Measurements from ENCODE around the gene PLEKHA1. TPM values are rescaled to one million over a fixed set of nuclear protein-coding genes. Genes with fewer than 3 reads are reported as not detected.

Gene PLEKHA1
- total and polyA plus RNA-seq, 2 experiments from 2014 or later = 54.0 to 62.6 TPM

- Histone ChIP-seq H2AFZ (no peak overlapping the region), H3K4me3 (no peak overlapping the region), H3K4me1 (ENCODE audit: insufficient read depth) (peaks cover 15% of the 10 kb centered on the region), H3K9me2 (replicated peaks; ENCODE audit: insufficient read depth) (no peaks in the 10 kb centered on the region), H3K4me2 (peak overlapping the region; percentile 87), H3K79me2 (peaks cover 62% of the 10 kb centered on the region), H3K27ac (no peak overlapping the region), H4K20me1 (ENCODE audit: insufficient read depth, poor library complexity, severe bottlenecking) (peaks cover 3% of the 10 kb centered on the region), H3K36me3 (replicated peaks; ENCODE audit: insufficient read depth, low read depth) (no peaks in the 10 kb centered on the region), H3K9me3 (ENCODE audit: low read depth) (no peaks in the 10 kb centered on the region), H3K27me3 (no peaks in the 10 kb centered on the region)
- no peak for DNase-seq (ENCODE audit: low spot score)
- TF ChIP-seq CTCF (IDR thresholded peaks at IDR 0.05; ENCODE audit: poor library complexity) (no peak), EZH2 (IDR thresholded peaks at IDR 0.05; ENCODE audit: borderline replicate concordance) (no peak), EZH2phosphoT487 (IDR thresholded peaks at IDR 0.05; ENCODE audit: low read depth, severe bottlenecking, unreplicated experiment) (no peak)
- WGBS (ENCODE audit: low lambda C conversion rate, missing lambda C conversion rate) = 91% methylated on average over 11 of the region's 11 CpGs
Measured at GRCh38 chr10:122376364-122376961, 2.0 kb downstream of the PLEKHA1 start.

- H3K27me3 ChIP-seq = no peaks in the 10 kb centered on the region
- H2AFZ ChIP-seq = no peak overlapping the region
- H3K27ac ChIP-seq = no peak overlapping the region
- no peak overlapping the region for H3K4me2 ChIP-seq
- H4K20me1 ChIP-seq (ENCODE audit: insufficient read depth, poor library complexity, severe bottlenecking) = peaks cover 3% of the 10 kb centered on the region
- H3K9me2 ChIP-seq (replicated peaks; ENCODE audit: insufficient read depth) = no peaks in the 10 kb centered on the region
- H3K4me3 ChIP-seq = no peak overlapping the region
- no peaks in the 10 kb centered on the region for H3K9me3 ChIP-seq (ENCODE audit: low read depth)
- peaks cover 88% of the 10 kb centered on the region for H3K79me2 ChIP-seq
- TF ChIP-seq CTCF (IDR thresholded peaks at IDR 0.05; ENCODE audit: poor library complexity) (no peak), EZH2 (IDR thresholded peaks at IDR 0.05; ENCODE audit: borderline replicate concordance) (no peak), EZH2phosphoT487 (IDR thresholded peaks at IDR 0.05; ENCODE audit: low read depth, severe bottlenecking, unreplicated experiment) (no peak)
- peaks cover 8% of the 10 kb centered on the region for H3K4me1 ChIP-seq (ENCODE audit: insufficient read depth)
- WGBS (ENCODE audit: low lambda C conversion rate, missing lambda C conversion rate) = 97% methylated on average over 5 of the region's 5 CpGs
- no peak for DNase-seq (ENCODE audit: low spot score)
- H3K36me3 ChIP-seq (replicated peaks; ENCODE audit: insufficient read depth, low read depth) = no peaks in the 10 kb centered on the region
Measured at GRCh38 chr10:122379041-122379440, 4.5 kb downstream of the PLEKHA1 start.

GRCh38 chr10:122379537-122379936, 5.0 kb downstream of the PLEKHA1 start:
- H2AFZ ChIP-seq = no peak overlapping the region
- H3K27me3 ChIP-seq = no peaks in the 10 kb centered on the region
- no peaks in the 10 kb centered on the region for H3K9me2 ChIP-seq (replicated peaks; ENCODE audit: insufficient read depth)
- DNase-seq (ENCODE audit: low spot score) = no peak
- TF ChIP-seq EZH2 (IDR thresholded peaks at IDR 0.05; ENCODE audit: borderline replicate concordance) (no peak), CTCF (IDR thresholded peaks at IDR 0.05; ENCODE audit: poor library complexity) (no peak), EZH2phosphoT487 (IDR thresholded peaks at IDR 0.05; ENCODE audit: low read depth, severe bottlenecking, unreplicated experiment) (no peak)
- no peaks in the 10 kb centered on the region for H3K9me3 ChIP-seq (ENCODE audit: low read depth)
- WGBS (ENCODE audit: low lambda C conversion rate, missing lambda C conversion rate) = 95% methylated on average over 2 of the region's 2 CpGs
- H3K4me2 ChIP-seq = no peak overlapping the region
- peaks cover 3% of the 10 kb centered on the region for H4K20me1 ChIP-seq (ENCODE audit: insufficient read depth, poor library complexity, severe bottlenecking)
- H3K27ac ChIP-seq = no peak overlapping the region
- H3K79me2 ChIP-seq = peaks cover 93% of the 10 kb centered on the region
- no peak overlapping the region for H3K4me3 ChIP-seq
- H3K4me1 ChIP-seq (ENCODE audit: insufficient read depth) = peaks cover 8% of the 10 kb centered on the region
- H3K36me3 ChIP-seq (replicated peaks; ENCODE audit: insufficient read depth, low read depth) = no peaks in the 10 kb centered on the region
